ENCODE results near the gene ETS1.

Gene ETS1

DNA sequence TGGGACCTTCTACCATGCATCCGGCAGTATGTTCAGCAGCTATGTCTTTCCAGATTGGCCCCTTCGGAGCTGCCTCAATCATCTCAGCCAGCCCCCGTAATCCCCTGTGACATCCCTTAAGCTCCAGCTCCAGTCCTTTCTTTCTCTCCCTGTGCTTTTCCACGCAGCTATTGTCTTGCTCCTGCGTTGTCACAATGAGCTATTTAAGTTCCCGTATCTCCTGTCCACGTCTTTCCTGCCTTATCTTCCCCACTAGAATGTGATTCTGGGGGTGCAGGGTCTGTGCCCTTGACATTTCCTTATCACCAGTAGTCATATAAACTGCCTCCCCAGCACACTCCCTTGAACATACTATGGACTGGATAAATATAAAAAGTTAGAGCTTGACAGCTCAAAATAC is 5.1 kb upstream of the ETS1 start:
- DNase-seq: no peak

DNA sequence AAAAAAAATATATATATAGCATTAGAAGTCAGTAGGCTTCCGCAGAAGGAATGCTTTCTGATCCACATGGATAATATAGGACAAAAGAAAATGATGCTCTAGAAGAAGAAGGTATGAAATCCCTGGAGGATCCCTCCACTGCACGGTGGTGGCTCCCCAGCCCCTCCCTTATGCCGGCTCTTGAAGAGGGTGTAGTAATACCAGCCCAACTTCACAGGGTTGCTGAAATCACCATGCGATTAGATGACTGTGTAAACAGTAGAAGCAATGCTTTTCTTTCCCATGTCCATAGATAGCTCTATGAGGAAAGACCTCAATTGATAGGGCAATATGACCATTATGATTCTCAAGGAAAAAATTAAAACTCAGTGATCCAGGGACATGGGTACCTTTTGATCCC is 3.2 kb upstream of the ETS1 start:
- no peak for DNase-seq

DNA sequence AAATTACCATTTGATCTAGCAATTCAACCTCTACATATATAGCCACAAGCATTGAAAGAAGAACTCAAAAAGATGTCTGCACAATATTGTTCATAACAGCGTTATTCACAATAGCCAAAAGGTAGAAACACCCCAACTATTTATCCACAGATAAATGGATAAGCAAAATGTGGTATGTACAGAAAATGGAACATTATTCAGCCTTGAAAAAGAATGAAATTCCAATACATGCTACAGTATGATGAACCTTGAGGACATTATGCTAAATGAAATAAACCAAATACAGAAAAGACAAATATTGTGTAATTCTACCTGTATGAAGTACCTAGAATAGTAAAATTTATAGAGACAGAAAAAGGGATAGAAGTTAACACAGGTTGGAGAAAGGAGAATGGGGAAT is 2.6 kb upstream of the ETS1 start:
- DNase-seq: no peak

DNA sequence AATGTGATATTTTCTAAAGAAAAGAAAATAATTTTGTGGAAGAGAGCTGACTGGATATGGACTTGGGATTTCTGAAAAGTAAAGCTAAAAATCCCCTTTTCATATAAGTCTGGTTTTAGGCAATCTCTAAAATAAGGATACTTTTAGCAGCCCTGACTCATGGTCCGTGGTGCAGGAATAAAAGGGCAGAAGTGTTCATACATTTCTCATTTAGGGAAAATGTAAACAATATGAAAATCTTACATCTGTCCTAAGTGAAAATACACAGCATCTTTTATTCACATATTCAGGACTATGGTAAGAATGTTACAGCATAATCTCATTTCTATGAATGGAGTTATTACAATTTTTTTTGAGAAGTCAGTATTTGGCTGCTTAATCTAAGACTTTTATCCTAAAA is 735 bp upstream of the ETS1 start:
- no peak for DNase-seq

DNA sequence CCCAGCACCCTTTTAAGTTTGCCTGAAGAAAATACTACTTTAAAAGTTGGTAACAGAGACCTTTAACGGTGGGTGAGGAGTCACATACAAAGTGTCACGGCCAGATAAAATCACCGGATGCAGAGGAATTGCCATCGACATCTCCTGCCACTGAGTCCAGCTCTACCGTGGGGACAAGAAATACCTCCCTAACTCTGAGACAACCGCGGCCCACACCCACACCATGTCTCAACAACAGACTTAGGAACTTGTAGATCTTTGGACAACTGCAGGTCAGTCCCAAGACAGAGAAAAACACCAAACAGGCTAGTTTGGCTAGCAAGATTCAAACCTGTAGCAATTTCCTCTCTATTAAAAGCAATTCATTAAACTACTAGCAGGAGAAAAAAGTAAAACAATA is 669 bp downstream of the ETS1 start:
- no peak for DNase-seq

DNA sequence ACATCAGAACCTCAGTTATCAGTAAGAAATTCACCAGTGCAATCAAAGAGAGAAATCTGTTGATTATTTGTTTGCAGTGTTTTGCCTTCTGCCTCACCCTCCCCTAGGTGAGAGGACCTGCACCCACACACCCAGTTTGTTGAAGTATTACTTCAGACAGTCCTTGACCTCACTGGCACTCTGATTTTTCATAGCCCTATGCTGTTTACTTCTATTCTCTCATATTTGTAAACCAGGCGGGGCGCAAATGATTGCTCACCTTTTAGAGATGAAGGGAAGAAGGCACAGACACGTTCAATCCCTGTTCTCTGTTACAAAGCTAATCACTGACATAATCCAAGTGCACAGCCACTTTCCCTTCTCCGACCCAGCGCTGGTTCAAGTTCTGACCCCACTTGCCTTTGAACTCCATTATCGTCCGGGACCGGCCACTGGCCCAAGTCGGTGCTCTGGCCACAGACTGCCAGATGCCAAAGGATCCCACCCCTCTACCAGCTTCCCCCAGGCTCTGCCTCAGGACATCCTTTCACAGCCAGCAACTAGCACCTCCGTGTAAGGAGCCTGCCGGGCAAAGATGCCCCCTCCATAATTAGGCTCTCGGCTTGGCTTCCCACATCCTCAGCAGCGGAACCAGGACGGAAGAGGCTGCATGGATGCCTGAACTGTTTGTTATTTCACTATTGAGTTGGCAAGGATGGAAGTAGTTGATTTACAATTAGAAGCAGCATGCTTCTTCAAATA is 1.7 kb downstream of the ETS1 start:
- DNase-seq: no peak

DNA sequence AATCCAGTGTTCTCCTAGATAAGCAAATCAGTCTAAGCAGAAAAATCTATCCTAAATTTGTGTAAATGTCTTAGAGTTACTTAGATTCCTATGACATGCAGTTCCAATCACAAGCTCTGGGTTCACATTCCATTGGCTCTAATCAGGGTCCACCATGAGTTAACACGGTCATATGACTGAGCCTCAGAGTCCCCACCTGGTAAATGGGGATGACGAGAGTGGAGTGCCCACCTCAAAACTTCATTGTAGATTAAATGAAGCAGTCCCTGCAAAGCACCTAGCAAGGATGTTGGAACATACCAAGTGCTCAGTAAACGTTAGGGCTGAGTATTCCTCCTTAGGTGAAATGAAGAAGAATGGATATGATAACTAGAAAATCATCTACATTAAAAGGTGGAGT is 3.1 kb downstream of the ETS1 start:
- DNase-seq: no peak

DNA sequence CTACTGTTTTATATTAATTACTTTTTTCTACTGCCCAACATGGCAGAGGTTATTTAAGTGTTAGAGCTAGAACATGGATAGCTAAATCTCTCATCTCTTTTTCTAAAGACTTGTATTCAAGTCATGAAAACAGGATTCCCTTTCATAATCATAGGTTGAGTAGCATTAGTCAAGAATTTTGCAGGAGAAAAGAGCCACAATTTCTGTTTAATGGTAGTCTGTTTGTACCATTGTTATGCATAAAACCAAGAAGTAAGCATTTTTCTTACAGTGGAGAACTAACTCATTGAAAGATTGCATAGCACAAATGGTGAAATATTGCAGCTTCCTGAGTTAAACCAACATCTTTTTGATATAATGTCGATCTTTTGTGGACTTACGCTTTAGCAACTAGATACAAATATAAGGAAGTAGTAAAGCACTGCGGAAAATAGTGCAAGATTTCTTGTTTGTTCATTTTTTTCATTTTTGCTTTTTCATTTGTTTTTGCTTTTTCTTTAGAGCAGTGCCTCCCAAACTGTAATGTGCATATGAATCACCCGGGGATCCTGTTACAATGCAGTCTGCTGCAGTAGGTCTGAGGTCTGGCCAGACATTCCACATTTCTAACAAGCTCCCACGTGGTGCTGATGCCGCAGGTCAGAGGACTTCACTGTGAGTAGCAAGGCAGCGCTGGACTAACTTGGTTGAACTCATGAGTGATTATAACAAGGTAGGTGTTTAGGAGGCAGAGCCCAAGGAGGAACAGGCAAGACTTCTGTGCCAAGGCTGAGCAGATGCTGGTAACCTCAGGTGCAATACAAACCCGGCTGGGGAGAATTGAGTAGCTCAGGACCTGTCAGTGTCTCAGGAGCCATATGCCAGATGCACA is 4.6 kb downstream of the ETS1 start:
- DNase-seq: no peak

DNA sequence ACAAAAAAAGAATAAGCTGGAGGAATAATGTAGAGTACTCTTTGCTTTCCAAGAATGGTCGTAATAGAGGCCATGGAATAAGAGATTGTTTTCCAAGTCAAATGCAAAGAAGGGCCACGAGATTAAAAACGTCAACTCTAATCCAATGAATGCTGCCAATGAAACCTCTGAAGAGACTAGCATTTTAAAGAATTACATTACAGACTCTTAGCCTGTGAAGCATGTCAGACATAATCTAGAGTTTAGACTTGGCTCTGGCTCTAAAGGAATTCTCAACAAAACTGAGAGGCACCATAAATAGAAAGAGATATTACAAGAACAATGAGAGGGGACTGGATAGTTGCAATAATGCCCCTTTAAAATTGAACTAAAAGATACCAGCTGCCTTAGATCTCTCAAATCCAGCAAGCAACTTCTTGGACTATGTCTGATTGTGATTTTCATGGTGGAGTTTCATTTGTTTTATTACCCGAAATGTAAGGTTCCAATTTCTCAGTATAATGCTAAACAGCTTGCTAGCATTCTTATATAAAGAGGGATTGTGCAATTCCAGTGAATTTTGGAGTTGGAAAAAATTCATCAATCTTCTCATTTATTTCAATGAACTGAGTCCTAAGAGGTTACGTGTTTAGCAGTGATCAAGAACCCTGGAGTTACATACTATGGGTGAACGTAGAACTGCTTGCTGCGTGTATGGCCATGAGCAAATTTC is 5.6 kb downstream of the ETS1 start:
- no peak for DNase-seq

DNA sequence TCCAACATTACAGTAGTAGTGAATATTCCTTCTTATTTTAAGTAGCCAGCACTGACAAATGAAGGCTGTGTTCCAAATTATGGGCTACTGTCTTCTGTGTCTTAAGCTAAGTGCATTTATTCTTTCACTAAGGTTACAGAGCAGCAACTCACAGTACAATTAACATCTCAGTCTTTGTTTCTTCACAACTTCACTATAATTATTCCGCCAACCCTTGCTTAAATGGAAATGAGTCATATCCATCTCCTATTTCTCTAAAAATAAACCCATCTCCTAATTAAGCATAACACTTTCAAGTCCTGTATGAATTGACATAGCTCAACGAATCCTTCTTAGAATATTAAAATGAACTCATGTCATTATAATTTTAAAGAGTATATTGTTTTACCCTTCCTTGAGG is 6.7 kb downstream of the ETS1 start:
- DNase-seq: no peak

DNA sequence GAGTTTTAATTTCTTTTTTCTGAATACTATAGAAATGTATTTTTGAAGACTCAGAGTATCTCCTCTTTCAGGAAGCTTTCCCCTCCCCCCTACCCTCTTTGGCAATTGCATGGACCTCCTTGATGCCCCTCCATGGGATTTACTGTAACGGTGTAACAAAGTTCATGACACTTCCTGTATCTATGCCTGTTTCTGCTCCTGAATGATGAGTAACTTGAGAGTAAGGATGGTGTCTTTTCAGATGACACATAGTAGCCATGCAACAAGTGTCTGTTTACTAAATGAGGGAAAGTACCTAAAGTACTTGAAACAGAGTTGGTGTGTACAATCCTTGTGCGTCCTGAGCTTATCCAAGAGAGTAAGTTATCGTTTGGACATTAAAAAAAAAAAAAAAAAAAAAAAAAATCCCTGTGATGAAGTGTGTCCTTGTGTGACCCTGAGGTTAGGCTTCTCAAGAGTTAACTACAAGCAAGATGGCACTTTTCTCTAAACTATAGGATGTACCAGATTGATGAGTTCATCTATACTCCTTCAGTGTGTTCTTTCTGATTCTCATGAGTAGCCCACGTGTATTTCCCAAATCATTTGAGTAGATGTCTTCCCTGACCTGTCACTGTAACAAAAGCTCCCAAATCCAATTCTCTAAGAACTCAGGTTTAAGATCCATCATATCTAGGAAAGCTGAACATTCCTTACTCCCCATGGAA is 7.4 kb downstream of the ETS1 start:
- no peak for DNase-seq

DNA sequence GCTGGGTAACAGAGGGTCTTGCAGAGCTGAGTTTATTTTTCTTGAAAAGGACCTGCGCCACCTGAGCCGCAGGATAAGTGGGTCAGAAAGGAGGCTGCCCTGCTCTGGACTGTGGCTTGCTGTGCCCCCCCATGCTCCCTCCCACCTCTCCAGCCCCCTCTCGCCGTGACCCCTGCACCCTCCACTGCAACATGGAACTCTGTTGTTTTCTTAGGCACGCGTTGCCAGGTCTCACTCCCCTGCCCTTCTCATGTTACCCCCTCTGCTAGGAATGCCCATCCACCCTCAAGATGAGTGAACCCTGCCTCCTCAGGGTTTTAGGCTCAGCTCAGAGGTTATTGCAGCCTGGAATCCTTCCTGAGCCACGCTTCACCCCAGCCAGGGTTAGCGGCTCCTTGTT is 10.8 kb downstream of the ETS1 start:
- DNase-seq: no peak

DNA sequence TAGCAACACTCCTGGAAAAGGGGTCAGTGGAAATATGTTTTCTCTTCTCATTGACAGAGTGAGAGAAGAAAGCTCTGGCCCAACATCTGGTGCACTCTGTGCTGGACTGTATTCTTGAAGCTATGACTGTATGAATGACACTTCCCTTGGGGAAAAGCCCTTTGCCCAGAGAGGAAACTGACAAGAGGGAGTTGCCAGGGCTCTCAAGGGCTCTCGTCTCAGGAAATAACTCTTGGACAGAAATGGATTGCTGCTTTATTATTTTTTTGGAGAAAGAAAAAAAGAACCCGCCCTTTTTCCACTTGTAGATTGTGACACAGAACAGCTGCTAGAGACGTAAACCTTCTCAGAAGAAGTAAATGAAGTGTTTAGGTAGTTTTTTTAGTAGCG is 11.4 kb downstream of the ETS1 start:
- no peak for DNase-seq

DNA sequence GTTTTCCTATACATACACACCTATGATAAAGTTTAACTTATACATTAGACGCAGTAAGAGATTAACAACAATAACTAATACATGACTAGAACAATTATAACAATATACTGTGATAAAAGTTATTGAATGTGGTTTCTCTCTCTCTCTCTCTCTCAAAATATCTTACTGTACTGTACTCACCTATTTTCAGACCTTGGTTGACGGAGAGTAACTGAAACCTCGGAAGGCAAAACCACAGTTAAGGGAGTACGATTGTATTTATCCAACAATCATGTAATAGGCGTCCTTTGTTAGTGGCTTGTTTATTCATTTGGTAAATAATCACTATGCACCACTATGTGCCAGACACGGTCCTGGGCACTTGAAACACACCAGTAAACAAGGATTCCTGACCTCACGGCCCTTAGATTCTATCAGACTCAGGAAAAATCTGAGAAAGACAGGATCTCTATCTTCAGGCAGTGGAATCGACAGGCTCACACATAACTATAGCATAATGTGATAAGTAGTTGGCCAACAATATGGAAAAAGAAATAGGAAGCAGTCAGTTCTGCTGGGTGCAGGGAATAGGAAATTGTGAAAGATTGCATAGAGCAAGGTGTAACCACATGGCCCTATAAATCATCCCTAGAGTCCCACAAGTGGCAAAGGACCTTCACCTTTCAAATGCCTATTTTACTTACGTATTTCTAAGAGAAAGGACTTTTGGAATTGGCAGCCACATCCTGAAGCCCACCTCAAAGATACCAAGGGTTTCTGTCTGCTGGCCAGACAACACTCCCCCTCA is 12.0 kb downstream of the ETS1 start:
- DNase-seq: no peak

DNA sequence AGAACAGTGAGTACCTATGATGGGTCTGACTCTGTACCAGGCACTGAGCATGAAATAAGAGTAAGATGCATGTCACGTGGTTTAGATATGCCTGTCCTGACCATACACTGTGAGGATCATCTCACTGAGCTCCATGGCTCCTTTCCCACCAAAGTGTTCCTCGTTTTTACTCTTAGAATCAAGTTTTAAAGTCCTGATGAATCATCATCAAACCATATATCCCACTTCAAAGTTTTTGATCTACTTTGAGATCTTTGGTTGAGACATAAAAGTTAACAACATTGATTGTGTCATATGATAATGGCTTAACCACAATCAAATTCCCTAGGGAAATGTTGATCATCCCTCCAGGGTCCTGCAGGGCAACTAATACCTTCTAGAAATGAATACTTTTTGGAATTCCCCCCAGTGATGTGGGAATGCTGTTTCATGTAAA is 12.8 kb downstream of the ETS1 start:
- no peak for DNase-seq

DNA sequence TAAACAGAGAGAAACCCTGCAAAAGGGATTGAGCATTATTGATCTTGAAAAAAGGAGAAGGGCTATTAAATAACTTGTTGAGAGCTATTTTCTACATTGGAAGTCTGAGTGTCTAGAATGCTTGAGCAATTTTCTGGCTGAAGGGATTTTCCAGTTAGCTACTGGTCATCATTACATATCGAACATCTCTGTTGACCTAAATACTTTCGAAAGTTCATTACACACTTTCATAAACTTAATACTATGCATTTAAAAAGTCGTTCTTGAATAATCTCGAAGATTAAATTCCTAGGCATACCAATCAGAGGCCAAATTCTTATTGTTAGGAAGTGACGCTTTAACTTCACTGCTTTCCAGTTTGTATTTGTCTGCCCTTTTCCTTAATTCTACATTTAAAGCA is 13.7 kb downstream of the ETS1 start:
- DNase-seq: no peak

DNA sequence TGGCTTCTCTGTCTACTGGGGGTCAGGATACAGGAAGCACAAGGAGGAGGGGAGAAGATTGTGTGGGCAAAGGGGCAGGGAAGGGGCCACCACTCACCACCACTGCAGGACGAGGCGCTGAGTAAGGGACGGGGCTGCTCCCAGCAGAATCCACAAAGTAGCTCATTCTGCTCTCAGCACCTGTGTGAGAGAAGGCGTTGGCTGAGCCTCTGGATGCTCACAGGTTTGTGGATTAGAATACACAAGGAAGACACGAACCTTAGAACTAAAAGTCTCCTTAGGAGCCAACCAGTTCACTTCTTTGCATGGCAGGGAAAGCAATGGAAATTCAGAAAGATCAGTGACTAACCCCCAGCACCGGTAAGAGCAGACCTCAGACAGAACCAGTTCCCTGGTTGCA is 14.4 kb downstream of the ETS1 start:
- no peak for DNase-seq

DNA sequence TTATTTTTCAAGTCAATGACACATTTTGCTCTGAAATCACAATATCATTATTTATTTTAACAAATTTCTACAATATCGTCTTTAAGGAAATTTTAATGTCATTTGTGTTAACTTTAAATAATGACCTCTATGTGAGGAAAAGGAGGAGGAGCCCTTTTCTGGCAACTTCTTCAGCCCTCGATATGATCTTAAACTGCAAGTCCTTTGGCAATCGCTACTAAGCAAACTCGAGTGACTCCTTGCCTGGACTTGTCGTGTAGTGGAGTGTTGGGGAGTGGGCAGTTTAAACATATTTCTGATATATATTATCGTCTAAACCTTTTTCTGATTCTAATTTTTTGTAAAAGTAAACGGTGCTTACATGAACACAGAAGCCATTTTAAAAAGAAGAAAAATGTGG is 16.7 kb downstream of the ETS1 start:
- DNase-seq: no peak

DNA sequence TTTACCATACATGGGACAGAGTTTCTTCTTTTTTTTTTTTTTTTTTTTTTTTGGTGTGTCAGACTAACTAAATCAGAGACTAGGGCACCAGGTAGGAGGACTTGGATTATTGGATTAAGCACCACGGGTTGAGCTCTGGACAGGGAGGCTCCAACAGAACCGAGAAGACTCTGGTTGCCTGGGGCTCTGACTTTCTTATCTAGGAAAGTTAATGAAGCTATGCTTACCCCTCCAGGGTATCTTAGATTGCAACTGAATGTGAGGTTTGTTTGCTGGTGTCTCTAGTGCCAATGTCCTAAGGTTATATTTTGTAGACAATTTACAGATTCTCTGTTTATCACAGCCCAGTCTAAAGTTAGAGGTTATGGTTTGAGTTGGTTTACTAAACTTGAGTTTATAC is 18.1 kb downstream of the ETS1 start:
- DNase-seq: no peak

DNA sequence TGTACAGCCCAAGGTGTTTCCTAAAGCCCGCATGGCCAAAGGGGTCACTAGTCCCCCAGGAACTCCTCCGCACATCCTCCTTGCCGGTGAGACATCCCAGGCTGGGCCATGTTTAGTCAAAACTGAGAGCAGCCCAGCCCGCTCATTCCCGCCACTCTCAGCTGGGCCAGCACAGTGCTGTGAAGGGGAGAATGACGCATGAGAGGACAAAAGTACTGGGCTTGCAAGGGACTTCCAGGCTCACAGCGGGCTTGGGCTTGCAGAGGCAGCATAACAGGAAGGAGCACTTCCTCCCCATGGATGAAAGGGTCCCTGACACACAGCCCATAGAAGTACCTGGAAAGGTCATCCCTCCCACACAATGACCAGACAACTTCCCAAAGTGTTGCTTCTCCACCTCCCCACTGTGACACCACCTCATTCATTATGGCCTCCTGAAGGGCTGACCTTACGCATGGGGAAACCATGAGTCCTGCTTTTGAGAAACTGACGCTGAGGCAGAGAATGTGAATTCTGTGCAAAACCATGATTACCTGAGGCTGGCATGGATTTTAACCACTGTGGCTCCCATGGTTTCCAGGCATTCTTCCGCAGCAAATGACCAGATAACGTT is 19.1 kb downstream of the ETS1 start:
- no peak for DNase-seq

DNA sequence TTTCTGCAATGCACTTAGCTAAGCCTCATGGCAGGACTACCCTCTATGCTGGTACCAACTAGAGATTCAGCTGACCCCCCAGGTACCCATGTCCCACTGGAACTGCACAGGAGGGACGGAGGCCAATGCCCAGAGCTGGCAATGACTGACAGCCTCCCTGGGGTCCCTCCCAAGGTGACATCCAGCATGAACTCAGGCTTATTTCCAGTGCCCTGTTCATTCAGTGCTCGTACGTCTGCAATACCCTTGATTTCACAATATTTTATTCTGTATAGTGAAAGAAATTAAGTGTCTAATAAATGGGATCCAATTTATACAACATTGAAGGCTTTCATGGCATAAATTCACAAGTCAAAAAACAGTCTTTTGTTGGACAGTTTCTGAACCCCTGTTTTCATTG is 20.2 kb downstream of the ETS1 start:
- no peak for DNase-seq

DNA sequence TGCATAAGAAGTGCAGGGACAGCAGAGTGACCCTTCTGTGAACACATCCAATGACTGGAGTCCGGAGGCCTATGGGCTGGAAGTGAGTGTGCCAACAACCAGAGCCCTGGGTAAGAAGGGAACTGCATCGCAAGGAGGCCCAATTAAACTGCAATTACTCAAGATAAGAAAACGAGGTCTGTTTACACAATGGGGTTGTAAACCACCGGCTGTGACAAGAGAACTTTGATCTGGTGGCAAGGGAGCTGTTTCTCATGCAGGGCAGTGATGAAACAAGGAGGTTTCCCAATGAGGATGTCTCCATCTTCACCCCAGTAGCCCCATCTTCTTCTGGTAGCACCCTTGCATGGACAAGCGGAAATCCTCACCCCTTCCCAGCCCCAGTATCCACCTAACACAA is 21.5 kb downstream of the ETS1 start:
- peak; percentile 45 for DNase-seq
